HEK293 (cell line): ENCODE data around the gene CSMD2.

Experiments
- KLF1 ChIP-seq: fragments of 450-650 bp; formaldehyde crosslinking; IDR thresholded peaks from 2 replicates; pipeline ENCODE4 v1.5.1; 2016; ENCODE audit warnings: missing biosample characterization, missing genetic modification characterization
- REPIN1 ChIP-seq: fragments of 450-650 bp; formaldehyde crosslinking; IDR thresholded peaks from 2 replicates; pipeline ENCODE4 v1.5.1; 2017; ENCODE audit warnings: missing biosample characterization, missing genetic modification characterization, low read depth
- SP3 ChIP-seq: fragments of 450-650 bp; formaldehyde crosslinking; IDR thresholded peaks from 2 replicates; pipeline ENCODE4 v1.5.1; 2016; ENCODE audit warnings: missing biosample characterization, missing genetic modification characterization
- YY1 ChIP-seq: fragments of 450-650 bp; formaldehyde crosslinking; IDR thresholded peaks from 2 replicates; pipeline ENCODE4 v1.5.1; 2018; ENCODE audit warnings: missing biosample characterization, missing genetic modification characterization
- ZBTB7A ChIP-seq: fragments of 450-650 bp; formaldehyde crosslinking; IDR thresholded peaks from 2 replicates; pipeline ENCODE4 v1.5.1; 2016; ENCODE audit warnings: low read depth, missing biosample characterization, missing genetic modification characterization
- ZNF133 ChIP-seq: fragments of 450-650 bp; formaldehyde crosslinking; IDR thresholded peaks from 2 replicates; pipeline ENCODE4 v1.5.1; 2016; ENCODE audit warnings: missing biosample characterization, missing genetic modification characterization
- ZNF138 ChIP-seq: fragments of 450-650 bp; formaldehyde crosslinking; IDR thresholded peaks from 2 replicates; pipeline ENCODE4 v1.5.1; 2016; ENCODE audit warnings: missing biosample characterization, missing genetic modification characterization, borderline replicate concordance
- ZNF239 ChIP-seq: fragments of 450-650 bp; formaldehyde crosslinking; IDR thresholded peaks from 2 replicates; pipeline ENCODE4 v1.5.1; 2016; ENCODE audit warnings: missing biosample characterization, missing genetic modification characterization
- ZNF350 ChIP-seq: fragments of 450-650 bp; formaldehyde crosslinking; IDR thresholded peaks from 2 replicates; pipeline ENCODE4 v1.5.0; 2017; ENCODE audit warnings: missing biosample characterization, mild to moderate bottlenecking, missing genetic modification characterization
- ZNF558 ChIP-seq: fragments of 450-650 bp; formaldehyde crosslinking; IDR thresholded peaks from 2 replicates; pipeline ENCODE4 v1.5.1; 2016; ENCODE audit warnings: missing biosample characterization, missing genetic modification characterization
- TF ChIP-seq, protein P1 (sequence below): fragments of 450-650 bp; formaldehyde crosslinking; IDR thresholded peaks from 2 replicates; pipeline ENCODE4 v1.5.1; 2016; ENCODE audit warnings: missing biosample characterization, missing genetic modification characterization
- TF ChIP-seq, protein P2 (sequence below): fragments of 450-650 bp; formaldehyde crosslinking; IDR thresholded peaks from 2 replicates; pipeline ENCODE4 v1.5.1; 2016; ENCODE audit warnings: missing biosample characterization, missing genetic modification characterization
- TF ChIP-seq, protein P3 (sequence below): fragments of 450-650 bp; formaldehyde crosslinking; conservative IDR thresholded peaks from 2 replicates; pipeline ENCODE4 v1.5.1; 2016; ENCODE audit warnings: low read depth, missing biosample characterization, missing genetic modification characterization

DNA sequence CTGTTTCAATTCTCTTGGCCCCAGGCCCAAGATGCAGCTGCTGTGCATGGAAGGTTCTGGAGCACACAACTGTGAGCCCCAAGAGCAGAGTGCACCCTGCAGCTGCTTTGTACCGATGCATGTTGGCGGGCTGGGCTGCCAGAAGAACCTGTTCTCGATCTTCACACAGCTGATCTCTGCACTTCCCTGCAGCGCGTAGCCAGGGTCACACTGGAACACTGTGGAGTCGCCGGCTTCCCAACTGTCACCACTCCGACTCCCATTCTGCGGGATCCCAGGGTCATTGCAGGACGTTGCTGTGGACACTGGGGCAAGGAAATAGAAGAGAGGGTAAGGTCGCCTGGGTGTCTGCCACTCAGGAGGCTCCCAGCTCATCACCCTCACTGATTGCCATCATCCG is 507.2 kb downstream of the CSMD2 start:
- TF ChIP-seq, protein P1, sequence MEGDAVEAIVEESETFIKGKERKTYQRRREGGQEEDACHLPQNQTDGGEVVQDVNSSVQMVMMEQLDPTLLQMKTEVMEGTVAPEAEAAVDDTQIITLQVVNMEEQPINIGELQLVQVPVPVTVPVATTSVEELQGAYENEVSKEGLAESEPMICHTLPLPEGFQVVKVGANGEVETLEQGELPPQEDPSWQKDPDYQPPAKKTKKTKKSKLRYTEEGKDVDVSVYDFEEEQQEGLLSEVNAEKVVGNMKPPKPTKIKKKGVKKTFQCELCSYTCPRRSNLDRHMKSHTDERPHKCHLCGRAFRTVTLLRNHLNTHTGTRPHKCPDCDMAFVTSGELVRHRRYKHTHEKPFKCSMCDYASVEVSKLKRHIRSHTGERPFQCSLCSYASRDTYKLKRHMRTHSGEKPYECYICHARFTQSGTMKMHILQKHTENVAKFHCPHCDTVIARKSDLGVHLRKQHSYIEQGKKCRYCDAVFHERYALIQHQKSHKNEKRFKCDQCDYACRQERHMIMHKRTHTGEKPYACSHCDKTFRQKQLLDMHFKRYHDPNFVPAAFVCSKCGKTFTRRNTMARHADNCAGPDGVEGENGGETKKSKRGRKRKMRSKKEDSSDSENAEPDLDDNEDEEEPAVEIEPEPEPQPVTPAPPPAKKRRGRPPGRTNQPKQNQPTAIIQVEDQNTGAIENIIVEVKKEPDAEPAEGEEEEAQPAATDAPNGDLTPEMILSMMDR = no peak
- no peak for TF ChIP-seq YY1 (tag by site-specific recombination)
- TF ChIP-seq ZNF239 (tag by site-specific recombination) = no peak
- TF ChIP-seq ZNF350 (tag by site-specific recombination) = no peak
- TF ChIP-seq, protein P2, sequence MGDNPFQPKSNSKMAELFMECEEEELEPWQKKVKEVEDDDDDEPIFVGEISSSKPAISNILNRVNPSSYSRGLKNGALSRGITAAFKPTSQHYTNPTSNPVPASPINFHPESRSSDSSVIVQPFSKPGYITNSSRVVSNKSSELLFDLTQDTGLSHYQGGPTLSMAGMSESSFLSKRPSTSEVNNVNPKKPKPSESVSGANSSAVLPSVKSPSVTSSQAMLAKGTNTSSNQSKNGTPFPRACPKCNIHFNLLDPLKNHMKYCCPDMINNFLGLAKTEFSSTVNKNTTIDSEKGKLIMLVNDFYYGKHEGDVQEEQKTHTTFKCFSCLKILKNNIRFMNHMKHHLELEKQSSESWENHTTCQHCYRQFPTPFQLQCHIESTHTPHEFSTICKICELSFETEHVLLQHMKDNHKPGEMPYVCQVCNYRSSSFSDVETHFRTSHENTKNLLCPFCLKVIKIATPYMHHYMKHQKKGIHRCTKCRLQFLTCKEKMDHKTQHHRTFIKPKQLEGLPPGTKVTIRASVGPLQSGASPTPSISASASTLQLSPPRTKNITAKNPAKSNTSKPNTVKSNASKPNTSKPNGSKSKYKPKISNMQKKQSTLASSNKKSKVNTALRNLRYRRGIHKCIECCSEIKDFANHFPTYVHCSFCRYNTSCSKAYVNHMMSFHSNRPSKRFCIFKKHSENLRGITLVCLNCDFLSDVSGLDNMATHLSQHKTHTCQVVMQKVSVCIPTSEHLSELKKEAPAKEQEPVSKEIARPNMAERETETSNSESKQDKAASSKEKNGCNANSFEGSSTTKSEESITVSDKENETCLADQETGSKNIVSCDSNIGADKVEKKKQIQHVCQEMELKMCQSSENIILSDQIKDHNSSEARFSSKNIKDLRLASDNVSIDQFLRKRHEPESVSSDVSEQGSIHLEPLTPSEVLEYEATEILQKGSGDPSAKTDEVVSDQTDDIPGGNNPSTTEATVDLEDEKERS = no peak
- TF ChIP-seq, protein P3, sequence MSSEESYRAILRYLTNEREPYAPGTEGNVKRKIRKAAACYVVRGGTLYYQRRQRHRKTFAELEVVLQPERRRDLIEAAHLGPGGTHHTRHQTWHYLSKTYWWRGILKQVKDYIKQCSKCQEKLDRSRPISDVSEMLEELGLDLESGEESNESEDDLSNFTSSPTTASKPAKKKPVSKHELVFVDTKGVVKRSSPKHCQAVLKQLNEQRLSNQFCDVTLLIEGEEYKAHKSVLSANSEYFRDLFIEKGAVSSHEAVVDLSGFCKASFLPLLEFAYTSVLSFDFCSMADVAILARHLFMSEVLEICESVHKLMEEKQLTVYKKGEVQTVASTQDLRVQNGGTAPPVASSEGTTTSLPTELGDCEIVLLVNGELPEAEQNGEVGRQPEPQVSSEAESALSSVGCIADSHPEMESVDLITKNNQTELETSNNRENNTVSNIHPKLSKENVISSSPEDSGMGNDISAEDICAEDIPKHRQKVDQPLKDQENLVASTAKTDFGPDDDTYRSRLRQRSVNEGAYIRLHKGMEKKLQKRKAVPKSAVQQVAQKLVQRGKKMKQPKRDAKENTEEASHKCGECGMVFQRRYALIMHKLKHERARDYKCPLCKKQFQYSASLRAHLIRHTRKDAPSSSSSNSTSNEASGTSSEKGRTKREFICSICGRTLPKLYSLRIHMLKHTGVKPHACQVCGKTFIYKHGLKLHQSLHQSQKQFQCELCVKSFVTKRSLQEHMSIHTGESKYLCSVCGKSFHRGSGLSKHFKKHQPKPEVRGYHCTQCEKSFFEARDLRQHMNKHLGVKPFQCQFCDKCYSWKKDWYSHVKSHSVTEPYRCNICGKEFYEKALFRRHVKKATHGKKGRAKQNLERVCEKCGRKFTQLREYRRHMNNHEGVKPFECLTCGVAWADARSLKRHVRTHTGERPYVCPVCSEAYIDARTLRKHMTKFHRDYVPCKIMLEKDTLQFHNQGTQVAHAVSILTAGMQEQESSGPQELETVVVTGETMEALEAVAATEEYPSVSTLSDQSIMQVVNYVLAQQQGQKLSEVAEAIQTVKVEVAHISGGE (tag by site-specific recombination) = no peak
- no peak for TF ChIP-seq KLF1
- TF ChIP-seq REPIN1 = no peak
- no peak for TF ChIP-seq ZBTB7A (tag by site-specific recombination)
- TF ChIP-seq SP3 (tag by site-specific recombination) = no peak
- no peak for TF ChIP-seq ZNF558
- no peak for TF ChIP-seq ZNF138 (tag by site-specific recombination)
- TF ChIP-seq ZNF133 (tag by site-specific recombination) = no peak
